Activated CD8-positive, alpha-beta memory T cell treated with anti-CD3 and anti-CD28 coated beads, Interleukin-2, amount 50 U/mL, for 1 hour (primary cell): ENCODE data around the gene TST.
"Not testable (repeated sequence)": the region's sequence is repeated elsewhere in the genome, so short reads cannot be mapped to it uniquely, and the experiment has no call there.

Experiments used
- DNase-seq: peaks from one replicate; pipeline ENCODE4 v3.0.0-alpha.2; 2020; ENCODE audit errors: extremely low read depth

Gene TST

DNA sequence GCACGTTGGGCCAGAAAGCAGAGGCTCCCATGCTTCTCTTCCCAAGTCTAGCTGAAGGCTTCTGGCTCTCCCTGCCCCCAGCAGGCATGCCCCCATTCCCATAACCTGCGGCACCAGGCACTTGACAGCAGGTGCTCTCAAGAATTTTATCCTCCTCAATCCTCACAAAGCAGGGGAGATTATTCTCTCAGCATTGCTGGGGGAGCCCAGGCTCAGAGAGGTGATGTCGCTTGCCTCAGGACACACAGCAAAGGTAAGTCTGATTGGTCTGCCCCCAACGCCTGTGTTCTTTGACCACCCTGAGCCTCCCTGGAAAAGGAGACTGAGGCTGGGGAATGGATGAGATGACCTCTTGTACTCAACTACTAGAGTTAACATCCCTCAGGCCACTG lies 4.8 kb downstream of the TST start:
- DNase-seq = no peak

- DNase-seq = no peak
Measured at GRCh38 chr22:37012956-37013355, 6.3 kb downstream of the TST start.

DNA sequence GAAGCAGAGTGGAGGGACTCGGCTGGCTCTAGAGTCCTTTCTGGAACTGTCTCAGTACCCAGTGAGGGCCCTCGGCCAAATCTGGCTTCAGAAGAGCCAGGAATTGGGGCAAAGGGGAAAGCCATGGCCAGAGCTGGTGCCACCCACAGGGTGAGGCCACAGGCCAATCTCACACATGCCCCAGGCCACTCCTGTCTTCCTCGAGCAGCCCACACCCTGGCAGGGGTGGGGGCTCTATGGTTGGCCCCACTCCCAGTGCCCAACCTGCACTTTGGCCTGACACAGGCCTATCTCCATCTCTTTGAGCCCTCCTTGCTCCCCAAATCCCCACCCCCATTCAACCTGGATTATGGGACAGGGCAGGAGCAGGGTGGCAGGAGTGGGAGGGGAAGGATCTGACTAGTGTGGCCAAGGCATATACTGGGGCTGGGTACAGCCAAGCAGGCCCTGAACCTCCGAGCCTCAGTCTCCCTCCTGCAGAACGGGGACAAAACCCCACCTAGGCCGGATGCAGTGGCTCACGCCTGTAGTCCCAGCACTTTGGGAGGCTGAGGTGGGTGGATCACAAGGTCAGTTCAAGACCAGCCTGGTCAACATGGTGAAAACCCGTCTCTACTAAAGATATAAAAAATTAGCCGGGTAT lies 6.9 kb downstream of the TST start:
- no peak for DNase-seq

DNA sequence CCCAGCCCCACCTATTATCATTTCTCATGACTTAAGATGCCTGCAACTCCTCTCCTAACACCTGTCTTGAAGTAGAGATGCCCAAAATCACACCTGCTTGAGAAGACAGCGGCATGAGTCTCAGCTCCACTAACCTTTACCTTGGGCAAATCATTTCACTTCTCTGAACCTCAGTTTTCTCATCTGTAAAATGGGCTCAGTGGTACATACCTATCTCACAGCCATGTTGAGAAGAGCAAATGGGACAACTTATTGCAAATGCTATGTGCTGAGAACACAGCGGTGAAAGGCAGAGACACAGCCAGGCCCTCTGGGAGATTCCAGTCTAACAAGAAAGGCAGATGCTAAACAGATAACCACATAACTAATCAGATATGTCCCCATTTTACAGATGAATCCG lies 7.8 kb downstream of the TST start:
- no peak for DNase-seq

- DNase-seq = no peak
Measured at GRCh38 chr22:37010976-37011375, 8.3 kb downstream of the TST start.

DNA sequence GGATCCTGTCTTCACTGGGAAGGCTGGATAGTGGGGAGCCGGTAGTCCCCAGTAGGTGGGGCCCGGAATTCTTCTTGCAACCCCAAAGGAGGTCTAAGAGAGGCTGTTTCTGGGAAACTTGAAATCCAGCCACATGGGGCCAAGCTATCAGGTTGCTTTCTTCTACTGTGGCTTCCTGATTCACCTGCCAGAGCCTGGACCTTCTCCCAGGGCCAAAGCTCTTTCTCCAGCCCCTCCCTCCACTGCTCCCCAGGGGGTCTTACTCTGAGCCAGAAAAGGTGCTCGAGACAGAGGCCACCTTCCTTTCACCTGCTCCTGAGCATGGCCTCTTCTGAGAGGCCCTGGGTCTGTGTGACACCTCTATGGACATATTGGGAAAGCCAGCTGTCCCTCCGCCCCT lies 9.1 kb downstream of the TST start:
- DNase-seq = no peak

GRCh38 chr22:37009490-37009889 lies 9.8 kb downstream of the TST start:
- DNase-seq = no peak

- no peak for DNase-seq
Measured at GRCh38 chr22:37008365-37008764, 10.9 kb downstream of the TST start.

DNA sequence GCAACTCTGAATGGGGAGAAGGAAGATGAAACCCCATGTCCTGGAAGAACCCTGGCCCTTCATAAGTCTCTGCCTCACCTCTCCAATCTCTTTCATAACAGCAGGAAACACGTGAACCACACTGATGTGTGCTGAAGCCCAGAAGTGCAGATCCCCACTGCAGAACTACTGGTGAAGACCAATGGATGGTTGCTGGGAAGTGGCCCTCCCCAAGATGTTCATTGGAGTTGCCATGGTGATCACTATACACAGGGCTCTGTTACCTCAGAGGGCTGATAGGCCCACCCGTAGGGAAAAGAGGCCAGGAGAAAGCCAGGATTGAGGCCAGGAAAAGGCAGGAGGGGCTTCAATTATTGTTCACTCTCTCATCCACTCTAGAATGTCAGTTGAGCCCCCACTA lies 11.6 kb downstream of the TST start:
- DNase-seq = no peak

DNA sequence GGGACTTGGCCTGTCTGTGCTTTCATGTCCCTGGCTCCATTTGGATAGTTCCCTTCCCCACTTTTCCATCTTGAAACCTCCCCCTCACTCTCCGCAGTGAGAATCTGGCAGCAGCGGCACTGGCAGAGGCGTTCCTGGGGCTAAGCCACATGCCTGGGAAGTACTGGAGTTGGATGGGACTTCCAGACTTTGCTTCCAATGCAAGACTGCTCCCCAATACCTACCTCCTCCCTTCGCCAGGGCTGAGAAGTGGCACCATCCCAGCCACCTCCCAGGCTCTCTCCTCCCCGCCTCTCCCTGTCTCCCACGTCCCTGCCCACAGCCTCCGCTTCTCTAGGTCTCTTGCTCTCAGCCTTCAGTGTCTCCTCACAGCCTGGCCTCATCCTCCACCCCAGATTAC lies 16.6 kb downstream of the TST start:
- no peak for DNase-seq

DNA sequence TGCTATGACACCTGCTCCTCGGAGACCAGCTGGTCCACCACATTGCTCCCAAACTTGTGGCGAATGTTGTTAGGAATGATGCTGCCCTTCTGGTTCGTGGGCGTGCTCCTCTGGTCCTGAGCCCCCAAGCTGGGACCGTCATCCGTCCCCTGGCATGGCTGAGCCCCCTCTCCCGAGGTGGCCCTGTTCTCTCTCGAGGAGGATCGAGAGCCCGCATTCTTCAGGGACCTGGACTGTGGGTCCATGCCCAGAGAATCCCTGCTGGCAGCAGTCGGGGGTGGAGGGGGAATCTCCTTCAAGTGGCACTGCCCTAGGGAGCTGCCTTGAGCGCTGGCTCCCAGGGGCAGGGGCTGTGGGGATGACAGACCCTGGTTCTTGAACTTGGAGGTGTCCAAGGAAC lies 17.4 kb downstream of the TST start:
- no peak for DNase-seq

- no peak for DNase-seq
Measured at GRCh38 chr22:37000676-37001534, 18.3 kb downstream of the TST start.

- DNase-seq = no peak
Measured at GRCh38 chr22:36999463-36999862, 19.8 kb downstream of the TST start.

DNA sequence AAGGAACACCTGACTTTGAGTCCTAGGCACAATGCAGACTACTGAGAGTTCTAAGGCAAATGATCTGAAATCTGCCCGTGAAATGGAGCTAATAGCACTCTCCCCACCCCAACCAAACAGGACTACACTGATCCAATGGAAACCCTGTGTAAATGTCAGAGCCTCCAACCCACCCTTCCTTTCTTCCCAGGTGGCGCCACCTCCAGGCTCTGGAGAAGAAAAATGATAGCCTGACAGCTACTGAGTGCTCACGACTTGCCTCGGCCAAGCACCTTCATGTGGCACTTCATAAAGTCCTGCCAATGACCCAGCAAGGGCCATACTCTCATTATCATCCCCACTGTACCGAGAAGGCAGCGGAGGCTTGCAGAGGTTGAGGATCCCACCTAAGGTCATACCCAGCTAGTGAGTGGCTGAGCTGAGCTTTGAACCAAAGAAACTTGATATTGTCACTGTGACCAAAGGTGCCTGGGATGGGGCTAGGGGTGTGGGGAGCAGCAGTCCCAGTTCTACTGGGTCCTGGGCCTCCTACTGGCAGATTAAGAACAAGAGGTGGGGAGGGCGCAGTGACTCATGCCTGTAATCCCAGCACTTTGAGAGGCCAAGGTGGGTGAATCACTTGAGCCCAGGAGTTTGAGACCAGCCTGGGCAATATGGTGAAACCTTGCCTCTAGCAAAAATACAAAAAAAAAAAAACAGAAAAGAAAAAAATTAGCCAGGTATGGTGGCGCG lies 20.5 kb downstream of the TST start:
- DNase-seq = no peak

DNA sequence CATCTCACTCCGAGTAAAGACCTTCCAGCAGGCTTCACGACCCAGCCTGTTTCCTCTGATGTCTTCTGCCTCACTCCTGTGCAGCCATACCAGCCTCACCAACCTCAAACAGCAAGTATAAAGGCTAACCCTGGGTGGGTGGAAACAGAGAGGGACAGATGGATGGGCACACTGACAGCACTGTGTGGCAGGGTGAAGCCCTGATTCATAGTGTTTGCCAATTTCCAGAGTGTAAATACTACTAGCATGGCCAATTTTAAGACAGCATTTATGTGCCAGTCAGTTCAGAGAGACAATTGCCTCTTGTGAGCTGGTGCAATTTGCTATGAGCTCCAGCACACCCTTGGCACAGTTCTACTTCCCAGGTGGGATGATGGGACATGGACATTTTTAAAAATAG lies 21.5 kb downstream of the TST start:
- no peak for DNase-seq

- DNase-seq = no peak
Measured at GRCh38 chr22:36991206-36991605, 28.0 kb downstream of the TST start.

GRCh38 chr22:36990457-36990856 lies 28.8 kb downstream of the TST start:
- DNase-seq = no peak

GRCh38 chr22:36989012-36989411 lies 30.2 kb downstream of the TST start:
- DNase-seq = not testable (repeated sequence)

DNA sequence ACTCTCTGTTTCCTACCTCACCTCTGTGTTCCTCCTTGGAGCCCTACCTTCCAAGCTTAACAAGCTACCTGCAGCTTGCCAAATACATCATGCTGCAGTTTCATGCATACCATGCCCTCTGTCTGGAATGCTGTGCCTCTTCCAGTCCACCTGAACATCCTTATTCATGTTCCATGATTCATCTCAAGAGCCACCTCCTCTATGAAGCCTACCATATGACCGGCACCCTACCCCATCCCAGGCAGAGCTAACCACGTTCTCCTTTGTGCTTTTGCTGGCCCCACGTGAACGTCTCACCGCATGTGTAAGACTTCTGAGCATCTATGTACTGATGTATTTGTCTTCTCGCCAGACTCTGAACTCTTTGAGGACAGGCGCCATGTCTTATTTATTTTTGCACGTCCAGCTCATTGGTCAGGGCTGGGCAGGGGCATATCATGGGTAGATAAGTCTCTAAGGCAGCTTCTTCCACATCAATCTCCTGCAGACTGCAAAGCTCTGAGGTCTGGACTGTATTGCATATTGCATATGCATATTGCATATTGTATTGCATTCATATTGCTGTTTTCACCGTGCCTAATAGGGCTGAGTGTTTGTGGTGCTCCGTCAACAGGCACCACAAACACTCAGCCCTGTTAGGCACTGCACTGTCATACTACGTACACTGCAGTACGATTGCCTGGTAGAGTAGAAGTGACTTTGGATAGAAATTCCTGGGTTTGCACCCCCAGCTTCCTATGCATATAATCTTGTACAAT lies 31.0 kb downstream of the TST start:
- DNase-seq = no peak

GRCh38 chr22:36986242-36986821 lies 32.9 kb downstream of the TST start:
- DNase-seq = no peak

GRCh38 chr22:36985211-36985889 lies 33.9 kb downstream of the TST start:
- no peak for DNase-seq
